NT2/D1 (cell line): ENCODE results near the gene IDH3A.

Experiments used
- SUZ12 ChIP-seq: IDR thresholded peaks from 2 replicates; pipeline ENCODE4 v1.6.1; 2011; ENCODE audit not compliant: insufficient read length, insufficient read depth; ENCODE audit errors: extremely low read depth
- YY1 ChIP-seq: IDR thresholded peaks from 2 replicates; pipeline ENCODE4 v1.6.1; 2011; ENCODE audit not compliant: insufficient read length, insufficient read depth

GRCh38 chr15:78205337-78205736 is 56.2 kb downstream of the IDH3A start:
- TF ChIP-seq YY1 (no peak), SUZ12 (no peak)
